NCI-H345 (cell line): ENCODE data around the gene C2orf72.

Experiments used
- DNase-seq: peaks from one replicate; lab custom pipeline; 2025; lab: John Stamatoyannopoulos, UW

C2orf72 gene

GRCh38 chr2:231069379-231070054, 32.2 kb downstream of the C2orf72 start:
- DNase-seq = no peak

- DNase-seq = no peak
These were observed 47.2 kb downstream of the C2orf72 start for GRCh38 chr2:231084565-231084964.

GRCh38 chr2:231088754-231089153, 51.4 kb downstream of the C2orf72 start:
- DNase-seq = no peak

GRCh38 chr2:231093933-231094332, 56.6 kb downstream of the C2orf72 start:
- no peak for DNase-seq

GRCh38 chr2:231094736-231095346, 57.5 kb downstream of the C2orf72 start:
- DNase-seq = no peak
